Activated CD4-positive, alpha-beta memory T cell treated with anti-CD3 and anti-CD28 coated beads for 36 hours (primary cell): Measurements from ENCODE around the gene ZNF385B. TPM values are rescaled to one million over a fixed set of nuclear protein-coding genes. Genes with fewer than 3 reads are reported as not detected.
A peak's percentile ranks its signal among the peaks of the same experiment; 100 is the strongest.

Experiments used
- CTCF ChIA-PET: fragments of 350-600 bp; sonication (Branson Sonifier 250); formaldehyde crosslinking; loops from one replicate; lab custom pipeline; 2021; ENCODE audit warnings: antibody characterized with exemption, inconsistent platforms; lab: Charles Lee
- POLR2A ChIA-PET: fragments of 350-600 bp; sonication (Branson Sonifier 250); formaldehyde crosslinking; loops from one replicate; lab custom pipeline; 2021; ENCODE audit warnings: antibody characterized with exemption; lab: Charles Lee
- DNase-seq: peaks from one replicate; pipeline ENCODE4 v3.0.0-alpha.2; 2020
- H3K27ac Mint-ChIP-seq: one replicate; pipeline ENCODE4 v1.8.0; 2021; ENCODE audit warnings: mixed read lengths
- H3K27me3 Mint-ChIP-seq: one replicate; pipeline ENCODE4 v1.8.0; 2021; ENCODE audit warnings: mixed read lengths
- H3K36me3 Mint-ChIP-seq: one replicate; pipeline ENCODE4 v1.8.0; 2021; ENCODE audit warnings: mixed read lengths
- H3K4me1 Mint-ChIP-seq: one replicate; pipeline ENCODE4 v1.8.0; 2021; ENCODE audit warnings: low read depth, mixed read lengths
- H3K4me3 Mint-ChIP-seq: one replicate; pipeline ENCODE4 v1.8.0; 2021; ENCODE audit warnings: mild to moderate bottlenecking, mixed read lengths
- H3K9me3 Mint-ChIP-seq: one replicate; pipeline ENCODE4 v1.8.0; 2021; ENCODE audit warnings: mixed read lengths
- intact Hi-C: fragments of 100-400 bp; cut with micrococcal nuclease; formaldehyde crosslinking; loops from one replicate; pipeline ENCODE4 v1.15.1; 2023
- total RNA-seq, 2 experiments: library from RNA; stranded (reverse); gene quantifications; one replicate each; pipeline ENCODE4 v1.2.3, GENCODE V29; 2021

ZNF385B gene
- total RNA-seq, 2 experiments from 2014 or later = not detected

GRCh38 chr2:179877601-179878364, 16.4 kb upstream of the ZNF385B start:
- CTCF ChIA-PET = no interaction called here
- no peaks in the 10 kb centered on the region for H3K4me1 Mint-ChIP-seq
- DNase-seq = no peak
- H3K27ac Mint-ChIP-seq = no peak overlapping the region
- no peak overlapping the region for H3K4me3 Mint-ChIP-seq
- POLR2A ChIA-PET = no interaction called here
- intact Hi-C loops = no loop called here
- no peaks in the 10 kb centered on the region for H3K36me3 Mint-ChIP-seq
- no peaks in the 10 kb centered on the region for H3K9me3 Mint-ChIP-seq
- H3K27me3 Mint-ChIP-seq = no peaks in the 10 kb centered on the region

- no peak for DNase-seq
- CTCF ChIA-PET = no interaction called here
- no peaks in the 10 kb centered on the region for H3K4me1 Mint-ChIP-seq
- H3K27ac Mint-ChIP-seq = no peak overlapping the region
- H3K9me3 Mint-ChIP-seq = no peaks in the 10 kb centered on the region
- POLR2A ChIA-PET = no interaction called here
- intact Hi-C loops = no loop called here
- no peak overlapping the region for H3K4me3 Mint-ChIP-seq
- H3K36me3 Mint-ChIP-seq = no peaks in the 10 kb centered on the region
- peaks cover 2% of the 10 kb centered on the region for H3K27me3 Mint-ChIP-seq
These were observed 14.9 kb upstream of the ZNF385B start for GRCh38 chr2:179876266-179876665.

GRCh38 chr2:179875864-179876263, 14.5 kb upstream of the ZNF385B start:
- ChIA-PET POLR2A (no interaction called here), CTCF (no interaction called here)
- no peak overlapping the region for H3K27ac Mint-ChIP-seq
- H3K4me3 Mint-ChIP-seq = no peak overlapping the region
- no peaks in the 10 kb centered on the region for H3K9me3 Mint-ChIP-seq
- DNase-seq = no peak
- intact Hi-C loops = no loop called here
- H3K27me3 Mint-ChIP-seq = peaks cover 2% of the 10 kb centered on the region
- H3K4me1 Mint-ChIP-seq = no peaks in the 10 kb centered on the region
- no peaks in the 10 kb centered on the region for H3K36me3 Mint-ChIP-seq

GRCh38 chr2:179862898-179863458, 1.6 kb upstream of the ZNF385B start:
- POLR2A ChIA-PET = no interaction called here
- Mint-ChIP-seq H3K4me3 (no peak overlapping the region), H3K27ac (no peak overlapping the region), H3K4me1 (peaks cover 14% of the 10 kb centered on the region), H3K27me3 (peaks cover 42% of the 10 kb centered on the region), H3K9me3 (no peaks in the 10 kb centered on the region), H3K36me3 (no peaks in the 10 kb centered on the region)
- CTCF ChIA-PET = no interaction called here
- intact Hi-C loops = no loop called here
- DNase-seq = no peak

GRCh38 chr2:179861027-179861415, 391 bp downstream of the ZNF385B start:
- Mint-ChIP-seq H3K27ac (no peak overlapping the region), H3K9me3 (no peaks in the 10 kb centered on the region), H3K4me1 (peaks cover 14% of the 10 kb centered on the region), H3K36me3 (no peaks in the 10 kb centered on the region), H3K27me3 (peaks cover 50% of the 10 kb centered on the region), H3K4me3 (no peak overlapping the region)
- CTCF ChIA-PET = no interaction called here
- POLR2A ChIA-PET = no interaction called here
- peak; percentile 10 for DNase-seq
- intact Hi-C loops = no loop called here

GRCh38 chr2:179860255-179861026, 971 bp downstream of the ZNF385B start:
- H3K4me1 Mint-ChIP-seq = peaks cover 14% of the 10 kb centered on the region
- no peak for DNase-seq
- no peak overlapping the region for H3K4me3 Mint-ChIP-seq
- no peak overlapping the region for H3K27ac Mint-ChIP-seq
- peaks cover 49% of the 10 kb centered on the region for H3K27me3 Mint-ChIP-seq
- no peaks in the 10 kb centered on the region for H3K36me3 Mint-ChIP-seq
- intact Hi-C loops = no loop called here
- no peaks in the 10 kb centered on the region for H3K9me3 Mint-ChIP-seq
- POLR2A ChIA-PET = no interaction called here
- CTCF ChIA-PET = no interaction called here

- Mint-ChIP-seq H3K27me3 (peaks cover 50% of the 10 kb centered on the region), H3K9me3 (no peaks in the 10 kb centered on the region), H3K36me3 (no peaks in the 10 kb centered on the region), H3K4me1 (peaks cover 14% of the 10 kb centered on the region), H3K4me3 (no peak overlapping the region), H3K27ac (no peak overlapping the region)
- ChIA-PET POLR2A (no interaction called here), CTCF (no interaction called here)
- DNase-seq = no peak
- intact Hi-C loops = no loop called here
These were observed 1.9 kb downstream of the ZNF385B start for GRCh38 chr2:179859523-179859922.

GRCh38 chr2:179857236-179857635, 4.2 kb downstream of the ZNF385B start:
- CTCF ChIA-PET = no interaction called here
- DNase-seq = no peak
- Mint-ChIP-seq H3K4me1 (peaks cover 14% of the 10 kb centered on the region), H3K9me3 (no peaks in the 10 kb centered on the region), H3K27me3 (peaks cover 38% of the 10 kb centered on the region), H3K4me3 (no peak overlapping the region), H3K36me3 (no peaks in the 10 kb centered on the region), H3K27ac (no peak overlapping the region)
- intact Hi-C loops = no loop called here
- POLR2A ChIA-PET = no interaction called here

GRCh38 chr2:179856205-179856604, 5.2 kb downstream of the ZNF385B start:
- ChIA-PET POLR2A (no interaction called here), CTCF (no interaction called here)
- H3K4me1 Mint-ChIP-seq = peaks cover 8% of the 10 kb centered on the region
- no peaks in the 10 kb centered on the region for H3K9me3 Mint-ChIP-seq
- no peak for DNase-seq
- H3K27ac Mint-ChIP-seq = no peak overlapping the region
- peaks cover 29% of the 10 kb centered on the region for H3K27me3 Mint-ChIP-seq
- intact Hi-C loops = no loop called here
- H3K36me3 Mint-ChIP-seq = no peaks in the 10 kb centered on the region
- H3K4me3 Mint-ChIP-seq = no peak overlapping the region

- peaks cover 30% of the 10 kb centered on the region for H3K27me3 Mint-ChIP-seq
- ChIA-PET POLR2A (no interaction called here), CTCF (no interaction called here)
- no peaks in the 10 kb centered on the region for H3K9me3 Mint-ChIP-seq
- H3K4me3 Mint-ChIP-seq = no peak overlapping the region
- no peak for DNase-seq
- H3K4me1 Mint-ChIP-seq = peaks cover 8% of the 10 kb centered on the region
- intact Hi-C loops = no loop called here
- H3K27ac Mint-ChIP-seq = no peak overlapping the region
- H3K36me3 Mint-ChIP-seq = no peaks in the 10 kb centered on the region
These were observed 5.7 kb downstream of the ZNF385B start for GRCh38 chr2:179855673-179856072.

GRCh38 chr2:179854891-179855290, 6.5 kb downstream of the ZNF385B start:
- intact Hi-C loops = no loop called here
- no peak overlapping the region for H3K27ac Mint-ChIP-seq
- H3K27me3 Mint-ChIP-seq = peaks cover 24% of the 10 kb centered on the region
- H3K4me1 Mint-ChIP-seq = peaks cover under 1% of the 10 kb centered on the region
- no peaks in the 10 kb centered on the region for H3K36me3 Mint-ChIP-seq
- no peak overlapping the region for H3K4me3 Mint-ChIP-seq
- POLR2A ChIA-PET = no interaction called here
- H3K9me3 Mint-ChIP-seq = no peaks in the 10 kb centered on the region
- no peak for DNase-seq
- CTCF ChIA-PET = no interaction called here

- Mint-ChIP-seq H3K9me3 (no peaks in the 10 kb centered on the region), H3K27me3 (peaks cover 20% of the 10 kb centered on the region), H3K4me1 (no peaks in the 10 kb centered on the region), H3K4me3 (no peak overlapping the region), H3K36me3 (no peaks in the 10 kb centered on the region), H3K27ac (no peak overlapping the region)
- ChIA-PET CTCF (no interaction called here), POLR2A (no interaction called here)
- intact Hi-C loops = no loop called here
- no peak for DNase-seq
These were observed 8.3 kb downstream of the ZNF385B start for GRCh38 chr2:179853108-179853507.
